HG02571 (cell line): Measurements from ENCODE around the gene LRRC32.

Experiments used
- ATAC-seq: cut with Tn5 transposase; IDR thresholded peaks from one replicate; pipeline ENCODE4 v1.9.1; 2021; ENCODE audit warnings: mild to moderate bottlenecking, moderate library complexity; ENCODE audit not compliant: unreplicated experiment

LRRC32 gene

GRCh38 chr11:76670485-76671236, at the start of gene LRRC32:
TSS of gene LRRC32 (minus strand) at chr11:76670747. CDS start at chr11:76665954, 4,793 bp downstream.
- ATAC-seq: no peak

GRCh38 chr11:76719686-76720085, 49.1 kb upstream of the LRRC32 start:
- ATAC-seq: no peak

GRCh38 chr11:76719281-76719680, 48.7 kb upstream of the LRRC32 start:
- ATAC-seq: no peak

- ATAC-seq: no peak
Measured at GRCh38 chr11:76717816-76718215, 47.3 kb upstream of the LRRC32 start.

- ATAC-seq: no peak
Measured at GRCh38 chr11:76717369-76717768, 46.8 kb upstream of the LRRC32 start.

- ATAC-seq: no peak
Measured at GRCh38 chr11:76716268-76716667, 45.7 kb upstream of the LRRC32 start.

GRCh38 chr11:76714493-76714892, 43.9 kb upstream of the LRRC32 start:
- no peak for ATAC-seq

- no peak for ATAC-seq
Measured at GRCh38 chr11:76713499-76713898, 43.0 kb upstream of the LRRC32 start.

GRCh38 chr11:76712125-76712524, 41.6 kb upstream of the LRRC32 start:
- no peak for ATAC-seq

GRCh38 chr11:76709756-76710155, 39.2 kb upstream of the LRRC32 start:
- ATAC-seq: no peak

- ATAC-seq: no peak
Measured at GRCh38 chr11:76708972-76709660, 38.6 kb upstream of the LRRC32 start.

GRCh38 chr11:76707293-76707825, 36.8 kb upstream of the LRRC32 start:
- ATAC-seq: no peak

- no peak for ATAC-seq
Measured at GRCh38 chr11:76706667-76707066, 36.1 kb upstream of the LRRC32 start.

GRCh38 chr11:76705826-76706225, 35.3 kb upstream of the LRRC32 start:
- ATAC-seq: no peak

GRCh38 chr11:76704171-76704948, 33.8 kb upstream of the LRRC32 start:
- ATAC-seq: no peak

GRCh38 chr11:76703707-76704106, 33.2 kb upstream of the LRRC32 start:
- no peak for ATAC-seq

- ATAC-seq: no peak
Measured at GRCh38 chr11:76702336-76703128, 32.0 kb upstream of the LRRC32 start.

- no peak for ATAC-seq
Measured at GRCh38 chr11:76701294-76702040, 30.9 kb upstream of the LRRC32 start.

- no peak for ATAC-seq
Measured at GRCh38 chr11:76700177-76701100, 29.9 kb upstream of the LRRC32 start.
